IMR-90 (cell line): ENCODE results near the gene RIMBP3B. TPM values are rescaled to one million over a fixed set of nuclear protein-coding genes. Genes with fewer than 3 reads are reported as not detected.
A peak's percentile ranks its signal among the peaks of the same experiment; 100 is the strongest.
"Not testable (repeated sequence)": the region's sequence is repeated elsewhere in the genome, so short reads cannot be mapped to it uniquely, and the experiment has no call there.

Experiments
- ATAC-seq: fragments of 200-7000 bp; cut with Tn5 transposase; 2 replicates; pipeline ENCODE4 v1.9.1; 2020; ENCODE audit warnings: low read depth, mild to moderate bottlenecking, moderate library complexity
- BruUV-seq: library from RNA; stranded (reverse); fragments of 400-500 nt; replicated peaks from 2 replicates; lab custom pipeline; 2021; lab: Mats Ljungman, UMichigan
- CTCF ChIA-PET: fragments of 300-600 bp; formaldehyde crosslinking; extraction: SDS; loops from one replicate; lab custom pipeline; 2021; ENCODE audit warnings: antibody characterized with exemption; lab: Yijun Ruan, JAX
- POLR2A ChIA-PET: fragments of 300-600 bp; sonication (Branson Sonifier 250); formaldehyde crosslinking; loops from one replicate; lab custom pipeline; 2022; ENCODE audit warnings: antibody characterized with exemption; ENCODE audit not compliant: unreplicated experiment; lab: Charles Lee
- DNase-seq: peaks from one replicate; pipeline ENCODE4 v3.0.0; 2013
- H2AFZ ChIP-seq: replicated peaks from 2 replicates; pipeline ENCODE3; 2013; ENCODE audit warnings: low read length, mild to moderate bottlenecking; ENCODE audit not compliant: poor library complexity
- H2AK5ac ChIP-seq: 2 replicates; pipeline ENCODE4 v1.6.1; 2013; ENCODE audit warnings: low read depth, low read length, inconsistent platforms
- H2AK9ac ChIP-seq: replicated peaks from 2 replicates; pipeline ENCODE3; 2013; ENCODE audit warnings: mild to moderate bottlenecking, low read depth, low read length, moderate library complexity; ENCODE audit not compliant: poor library complexity
- H2BK120ac ChIP-seq: 2 replicates; pipeline ENCODE4 v1.6.1; 2013; ENCODE audit warnings: low read depth, low read length, inconsistent platforms
- H2BK15ac ChIP-seq: 3 replicates; pipeline ENCODE4 v1.6.1; 2013; ENCODE audit warnings: low read depth, low read length, inconsistent platforms
- H2BK20ac ChIP-seq: 2 replicates; pipeline ENCODE4 v1.6.1; 2013; ENCODE audit warnings: low read depth, mild to moderate bottlenecking, inconsistent platforms, low read length, moderate library complexity
- H2BK5ac ChIP-seq: 2 replicates; pipeline ENCODE4 v1.6.1; 2013; ENCODE audit warnings: mild to moderate bottlenecking, low read depth, low read length, inconsistent platforms; ENCODE audit not compliant: poor library complexity, severe bottlenecking
- H3K14ac ChIP-seq: replicated peaks from 2 replicates; pipeline ENCODE4 v1.6.1; 2013; ENCODE audit warnings: low read depth, low read length, inconsistent platforms
- H3K18ac ChIP-seq: 2 replicates; pipeline ENCODE4 v1.6.1; 2013; ENCODE audit warnings: low read depth, low read length, control low read depth
- H3K23ac ChIP-seq: 2 replicates; pipeline ENCODE4 v1.6.1; 2013; ENCODE audit warnings: low read depth, low read length, inconsistent platforms
- H3K27ac ChIP-seq: 2 replicates; pipeline ENCODE4 v1.5.1; 2013; ENCODE audit warnings: mild to moderate bottlenecking, control low read depth, low read length; ENCODE audit not compliant: insufficient read depth
- H3K27me3 ChIP-seq: 2 replicates; pipeline ENCODE4 v1.6.1; 2013; ENCODE audit warnings: low read length; ENCODE audit not compliant: control insufficient read depth, insufficient read depth
- H3K36me3 ChIP-seq: 2 replicates; pipeline ENCODE4 v1.6.1; 2013; ENCODE audit warnings: low read length, mixed read lengths; ENCODE audit not compliant: control insufficient read depth, insufficient read depth
- H3K4ac ChIP-seq: 2 replicates; pipeline ENCODE4 v1.6.1; 2013; ENCODE audit warnings: low read depth, low read length, inconsistent platforms
- H3K4me1 ChIP-seq: 2 replicates; pipeline ENCODE4 v1.6.1; 2013; ENCODE audit warnings: low read length, mixed read lengths; ENCODE audit not compliant: control insufficient read depth, insufficient read depth
- H3K4me2 ChIP-seq: 2 replicates; pipeline ENCODE4 v1.6.1; 2013; ENCODE audit warnings: low read depth, mild to moderate bottlenecking, control low read depth, low read length, moderate library complexity
- H3K4me3 ChIP-seq: 2 replicates; pipeline ENCODE4 v1.5.1; 2013; ENCODE audit warnings: low read depth, mild to moderate bottlenecking, control low read depth, low read length, moderate library complexity; ENCODE audit not compliant: insufficient read depth
- H3K56ac ChIP-seq: 2 replicates; pipeline ENCODE4 v1.6.1; 2013; ENCODE audit warnings: low read length, inconsistent platforms; ENCODE audit not compliant: insufficient read depth; ENCODE audit errors: extremely low read depth
- H3K79me1 ChIP-seq, 2 experiments: 2 replicates each; pipeline ENCODE4 v1.6.1; 2013; ENCODE audit warnings: low read length in 2 of 2, inconsistent platforms in 1 of 2, low read depth in 1 of 2
- H3K9ac ChIP-seq: 2 replicates; pipeline ENCODE4 v1.6.1; 2013; ENCODE audit warnings: low read depth, low read length, control low read depth
- H3K9me1 ChIP-seq: 2 replicates; pipeline ENCODE4 v1.6.1; 2013; ENCODE audit warnings: low read length, inconsistent platforms; ENCODE audit not compliant: insufficient read depth
- H3K9me3 ChIP-seq: 2 replicates; pipeline ENCODE4 v1.6.1; 2013; ENCODE audit warnings: low read length; ENCODE audit not compliant: control insufficient read depth, insufficient read depth
- H4K20me1 ChIP-seq: 2 replicates; pipeline ENCODE4 v1.6.1; 2013; ENCODE audit warnings: low read length, inconsistent platforms; ENCODE audit not compliant: insufficient read depth
- H4K5ac ChIP-seq: 2 replicates; pipeline ENCODE4 v1.6.1; 2013; ENCODE audit warnings: mild to moderate bottlenecking, low read depth, low read length, control low read depth
- H4K8ac ChIP-seq, 2 experiments: 2 replicates each; pipeline ENCODE4 v1.6.1; 2013; ENCODE audit warnings: low read depth in 2 of 2, low read length in 2 of 2, control low read depth in 1 of 2, inconsistent platforms in 1 of 2
- H4K91ac ChIP-seq: 2 replicates; pipeline ENCODE4 v1.6.1; 2013; ENCODE audit warnings: low read depth, low read length, inconsistent platforms; ENCODE audit not compliant: insufficient read depth
- WGBS, 2 experiments: methylation state at CpG; one replicate each; pipeline versions ENCODE4 v1.1.5 to v1.1.7; 2013; ENCODE audit warnings: missing lambda C conversion rate in 2 of 2; ENCODE audit not compliant: insufficient read length in 1 of 2; ENCODE audit errors: extremely low coverage in 2 of 2; 5-methylcytosine and 5-hydroxymethylcytosine counted together
- dilution Hi-C: fragments of 300-500 bp; cut with HindIII; formaldehyde crosslinking; loops from one replicate; pipeline ENCODE4 v1.14.3; 2018; ENCODE audit warnings: low sequenced_read_pairs; ENCODE audit not compliant: unreplicated experiment
- in situ Hi-C: fragments of 300-500 bp; cut with MboI; formaldehyde crosslinking; loops from 3 replicates; pipeline ENCODE4 v1.14.3; 2019; ENCODE audit warnings: low sequenced_read_pairs, inconsistent platforms, mixed read lengths
- intact Hi-C: fragments of 100-400 bp; cut with micrococcal nuclease; formaldehyde crosslinking; loops from 2 replicates; pipeline ENCODE4 v1.10.0; 2022
- polyA plus RNA-seq, 3 experiments: library from polyadenylated mRNA; depleted of rRNA; stranded (reverse); fragments of >200 nt; gene quantifications; 2 replicates each; pipeline ENCODE4 v1.2.3, GENCODE V29; 2012; ENCODE audit warnings: low replicate concordance in 1 of 3
- total RNA-seq: library from RNA; depleted of rRNA; stranded (reverse); fragments of >200 nt; gene quantifications from 2 replicates; pipeline ENCODE4 v1.2.3, GENCODE V29; 2012

The RIMBP3B gene
- total and polyA plus RNA-seq, 2 of the 4 experiments (the other 2 are of a cell fraction), result 0.07 to 0.18 TPM

DNA sequence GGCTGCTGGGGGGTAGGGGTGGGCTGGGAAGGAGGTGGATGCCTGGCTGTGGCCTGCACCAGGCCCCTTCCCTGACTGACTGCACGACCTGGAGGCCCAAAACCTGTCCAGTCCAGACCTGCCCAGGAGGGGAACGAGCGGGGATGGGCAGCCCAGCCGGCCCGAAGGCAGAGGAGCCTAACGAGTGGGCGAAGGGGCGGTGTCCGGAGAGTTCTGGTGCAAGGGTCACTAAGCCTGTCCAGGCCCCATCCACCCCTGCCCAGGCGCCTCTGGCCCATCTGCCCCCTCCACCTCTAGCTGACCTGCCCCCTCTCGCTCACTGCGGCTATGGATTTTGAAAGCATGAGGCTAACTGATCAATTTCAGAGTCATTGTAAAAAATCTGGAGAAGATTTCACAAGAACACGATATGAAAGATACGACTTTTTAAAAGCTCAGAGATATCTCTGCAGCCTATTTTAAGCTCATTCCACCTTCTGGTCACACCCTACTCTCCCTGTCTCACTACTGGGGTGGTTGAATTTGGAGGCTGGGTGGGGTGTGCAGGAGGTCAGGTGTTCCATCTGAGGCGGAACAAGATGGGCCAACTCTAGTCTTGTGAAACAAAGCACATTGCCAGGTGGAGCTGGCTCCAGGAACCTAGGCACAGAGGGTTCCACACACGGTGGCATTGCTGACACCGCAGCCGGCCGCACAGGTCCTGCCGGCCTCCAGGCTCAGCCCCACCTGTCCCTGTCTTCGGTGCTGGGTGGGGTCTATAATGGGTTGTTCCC, 17.8 kb downstream of the RIMBP3B start:
- H4K5ac ChIP-seq, POLR2A ChIA-PET, H2BK15ac ChIP-seq, H4K91ac ChIP-seq, H2AK9ac ChIP-seq, H3K23ac ChIP-seq, H2AK5ac ChIP-seq, H3K56ac ChIP-seq, H2BK5ac ChIP-seq, dilution Hi-C loops, H3K36me3 ChIP-seq, H3K9me1 ChIP-seq, H3K79me1 ChIP-seq, H3K9ac ChIP-seq, DNase-seq, H4K20me1 ChIP-seq, H3K27ac ChIP-seq, BruUV-seq, H3K4ac ChIP-seq, H3K9me3 ChIP-seq, H2AFZ ChIP-seq, H3K4me1 ChIP-seq, in situ Hi-C loops, H4K8ac ChIP-seq, H3K4me3 ChIP-seq, CTCF ChIA-PET, intact Hi-C loops, H3K14ac ChIP-seq, H2BK120ac ChIP-seq, ATAC-seq, H3K18ac ChIP-seq, H3K27me3 ChIP-seq, H2BK20ac ChIP-seq, H3K4me2 ChIP-seq: not testable (repeated sequence)
- WGBS, 2 experiments, result no CpG with 5 or more reads among the region's 21 CpGs

DNA sequence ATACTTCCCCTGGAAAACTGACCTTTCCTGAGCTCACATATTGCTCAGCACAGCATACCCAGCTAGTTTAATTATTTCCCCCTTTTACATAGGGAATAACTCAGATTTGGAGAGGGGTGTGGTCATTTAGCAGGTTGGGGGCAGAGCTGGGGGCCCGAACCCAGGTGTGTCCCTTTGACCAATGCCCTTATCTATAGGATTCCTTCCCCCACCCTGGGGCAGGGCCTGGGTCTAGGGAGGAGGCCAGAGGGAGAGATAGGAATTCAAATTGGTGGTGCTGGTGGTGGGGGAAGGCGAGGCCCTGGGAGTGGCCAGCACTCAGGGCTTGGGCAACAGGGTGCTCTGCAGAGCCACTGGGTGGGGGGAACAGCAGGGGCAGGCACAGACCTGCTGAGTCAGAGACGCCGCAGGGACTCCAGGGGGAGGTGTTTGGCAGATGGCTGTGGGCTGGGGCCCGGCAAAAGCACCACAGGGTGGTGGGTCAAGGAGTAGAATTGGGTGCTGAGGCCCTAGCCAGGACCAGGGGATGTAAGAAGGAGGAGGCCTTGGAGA, 19.3 kb downstream of the RIMBP3B start:
- H3K4me3 ChIP-seq, BruUV-seq, dilution Hi-C loops: not testable (repeated sequence)

More for the DNA sequence above, 19.3 kb downstream of the RIMBP3B start:
- in situ Hi-C loops, H2BK15ac ChIP-seq, H4K5ac ChIP-seq, H2BK120ac ChIP-seq, H3K27ac ChIP-seq, H2AK5ac ChIP-seq, H3K79me1 ChIP-seq, intact Hi-C loops, H4K8ac ChIP-seq, H3K9me3 ChIP-seq, H3K9ac ChIP-seq, H3K9me1 ChIP-seq, H3K14ac ChIP-seq, H3K23ac ChIP-seq, H3K27me3 ChIP-seq, H3K4ac ChIP-seq, H2AK9ac ChIP-seq, POLR2A ChIA-PET, CTCF ChIA-PET, H2BK5ac ChIP-seq, H3K18ac ChIP-seq, H3K4me2 ChIP-seq, H3K56ac ChIP-seq, H2AFZ ChIP-seq, H3K4me1 ChIP-seq, H4K91ac ChIP-seq, DNase-seq, H3K36me3 ChIP-seq, H4K20me1 ChIP-seq, H2BK20ac ChIP-seq: not testable (repeated sequence)
- peak; percentile 12; the same call in 1 of the 2 replicates for ATAC-seq
- no CpG with 5 or more reads among the region's 5 CpGs for WGBS, 2 experiments
